Neural crest cell (in vitro differentiated cells): ENCODE measurements around the gene IL1F10. TPM values are rescaled to one million over a fixed set of nuclear protein-coding genes. Genes with fewer than 3 reads are reported as not detected.

Experiments
- DNase-seq: peaks from one replicate; pipeline ENCODE4 v3.0.0; 2021; ENCODE audit warnings: low read depth, mixed read lengths, low spot score
- H3K27ac Mint-ChIP-seq: one replicate; pipeline ENCODE4 v1.8.0; 2021; ENCODE audit warnings: mild to moderate bottlenecking, mixed read lengths; ENCODE audit not compliant: unreplicated experiment
- H3K27me3 Mint-ChIP-seq: 2 replicates; pipeline ENCODE4 v1.8.0; 2021; ENCODE audit warnings: low read depth, mild to moderate bottlenecking, mixed read lengths
- H3K36me3 Mint-ChIP-seq: 2 replicates; pipeline ENCODE4 v1.8.0; 2021; ENCODE audit warnings: low read depth, mild to moderate bottlenecking, mixed read lengths
- H3K4me1 Mint-ChIP-seq: 2 replicates; pipeline ENCODE4 v1.8.0; 2021; ENCODE audit warnings: mixed read lengths
- H3K4me3 Mint-ChIP-seq: one replicate; pipeline ENCODE4 v1.8.0; 2021; ENCODE audit warnings: mild to moderate bottlenecking, mixed read lengths
- H3K9me3 Mint-ChIP-seq: 2 replicates; pipeline ENCODE4 v1.8.0; 2021; ENCODE audit warnings: mixed read lengths
- total RNA-seq: library from RNA; stranded (reverse); gene quantifications from 2 replicates; pipeline ENCODE4 v1.2.1, GENCODE V29; 2021
- TF ChIP-seq, protein P1 (sequence below): fragments of 200-600 bp; sonication (generic); conservative IDR thresholded peaks from 2 replicates; pipeline ENCODE4 v1.5.0; 2021; ENCODE audit warnings: antibody characterized with exemption, mild to moderate bottlenecking

The IL1F10 gene
- total RNA-seq, 1 donor from 2014 or later = not detected

DNA sequence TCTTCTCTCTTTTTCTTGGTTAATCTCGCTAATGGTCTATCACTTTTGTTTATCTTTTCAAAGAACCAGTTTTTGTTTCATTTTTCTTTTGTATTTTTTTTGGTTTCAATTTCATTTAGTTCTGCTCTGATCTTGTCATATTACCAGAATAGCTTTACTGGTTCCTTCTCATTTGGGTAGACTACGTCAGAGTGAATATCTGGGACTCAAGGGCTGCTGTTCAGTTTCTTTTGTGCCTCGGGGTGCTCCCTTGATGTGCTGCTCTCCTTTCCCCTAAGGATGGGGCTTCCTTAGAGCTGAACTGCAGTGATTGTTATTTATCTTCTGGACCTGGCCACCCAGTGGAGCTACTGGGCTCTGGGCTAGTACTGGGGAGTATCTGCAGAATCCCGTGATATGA, 30.3 kb downstream of the IL1F10 start:
- Mint-ChIP-seq H3K27me3 (peaks cover 8% of the 10 kb centered on the region), H3K4me3 (no peak overlapping the region), H3K36me3 (no peaks in the 10 kb centered on the region), H3K27ac (no peak overlapping the region), H3K9me3 (peaks cover 12% of the 10 kb centered on the region), H3K4me1 (no peaks in the 10 kb centered on the region)
- no peak for DNase-seq
- TF ChIP-seq, protein P1, sequence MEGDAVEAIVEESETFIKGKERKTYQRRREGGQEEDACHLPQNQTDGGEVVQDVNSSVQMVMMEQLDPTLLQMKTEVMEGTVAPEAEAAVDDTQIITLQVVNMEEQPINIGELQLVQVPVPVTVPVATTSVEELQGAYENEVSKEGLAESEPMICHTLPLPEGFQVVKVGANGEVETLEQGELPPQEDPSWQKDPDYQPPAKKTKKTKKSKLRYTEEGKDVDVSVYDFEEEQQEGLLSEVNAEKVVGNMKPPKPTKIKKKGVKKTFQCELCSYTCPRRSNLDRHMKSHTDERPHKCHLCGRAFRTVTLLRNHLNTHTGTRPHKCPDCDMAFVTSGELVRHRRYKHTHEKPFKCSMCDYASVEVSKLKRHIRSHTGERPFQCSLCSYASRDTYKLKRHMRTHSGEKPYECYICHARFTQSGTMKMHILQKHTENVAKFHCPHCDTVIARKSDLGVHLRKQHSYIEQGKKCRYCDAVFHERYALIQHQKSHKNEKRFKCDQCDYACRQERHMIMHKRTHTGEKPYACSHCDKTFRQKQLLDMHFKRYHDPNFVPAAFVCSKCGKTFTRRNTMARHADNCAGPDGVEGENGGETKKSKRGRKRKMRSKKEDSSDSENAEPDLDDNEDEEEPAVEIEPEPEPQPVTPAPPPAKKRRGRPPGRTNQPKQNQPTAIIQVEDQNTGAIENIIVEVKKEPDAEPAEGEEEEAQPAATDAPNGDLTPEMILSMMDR = no peak

DNA sequence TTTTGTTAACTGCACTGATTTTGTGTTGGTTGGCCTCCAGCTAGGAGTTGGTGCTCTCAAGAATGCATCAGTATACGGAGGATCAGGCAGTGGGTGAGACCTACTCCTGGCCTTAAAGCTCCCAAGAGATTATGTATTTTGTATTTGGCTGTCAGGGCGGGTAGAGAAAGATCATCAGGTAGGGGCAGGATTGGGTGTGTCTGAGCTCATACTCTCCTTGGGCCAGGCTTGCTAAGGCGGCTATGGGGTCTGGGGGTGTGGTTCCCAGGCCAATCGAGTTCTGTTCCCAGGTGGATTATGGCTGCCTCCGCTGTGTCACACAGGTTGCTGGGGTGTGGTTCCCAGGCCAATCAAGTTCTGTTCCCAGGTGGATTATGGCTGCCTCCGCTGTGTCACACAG, 30.8 kb downstream of the IL1F10 start:
- TF ChIP-seq, protein P1 = no peak
- peaks cover 4% of the 10 kb centered on the region for H3K27me3 Mint-ChIP-seq
- no peak overlapping the region for H3K4me3 Mint-ChIP-seq
- no peaks in the 10 kb centered on the region for H3K4me1 Mint-ChIP-seq
- no peaks in the 10 kb centered on the region for H3K36me3 Mint-ChIP-seq
- peaks cover 12% of the 10 kb centered on the region for H3K9me3 Mint-ChIP-seq
- no peak for DNase-seq
- no peak overlapping the region for H3K27ac Mint-ChIP-seq

DNA sequence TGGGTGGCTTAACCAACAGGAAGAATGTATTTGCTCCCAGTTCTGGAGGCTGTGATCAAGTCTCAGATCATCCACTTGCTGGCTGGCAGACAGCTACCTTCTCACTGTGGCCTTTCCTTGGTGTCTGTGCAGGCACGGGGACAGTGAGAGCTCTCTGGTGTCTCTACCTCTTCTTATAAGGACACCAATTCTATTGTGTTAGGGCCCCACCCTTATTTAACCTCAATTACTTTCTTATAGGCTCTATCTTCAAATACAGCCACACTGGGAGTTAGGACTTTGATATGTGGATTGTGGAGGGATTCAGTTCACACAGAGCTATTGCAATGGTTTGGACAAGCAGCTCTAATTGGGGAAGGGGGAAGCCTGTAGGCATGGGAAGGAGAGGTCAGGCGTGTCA, 34.4 kb downstream of the IL1F10 start:
- Mint-ChIP-seq H3K4me1 (no peaks in the 10 kb centered on the region), H3K27ac (no peak overlapping the region), H3K4me3 (no peak overlapping the region), H3K36me3 (no peaks in the 10 kb centered on the region), H3K9me3 (peaks cover 10% of the 10 kb centered on the region), H3K27me3 (peaks cover 11% of the 10 kb centered on the region)
- TF ChIP-seq, protein P1 = no peak
- DNase-seq = no peak

DNA sequence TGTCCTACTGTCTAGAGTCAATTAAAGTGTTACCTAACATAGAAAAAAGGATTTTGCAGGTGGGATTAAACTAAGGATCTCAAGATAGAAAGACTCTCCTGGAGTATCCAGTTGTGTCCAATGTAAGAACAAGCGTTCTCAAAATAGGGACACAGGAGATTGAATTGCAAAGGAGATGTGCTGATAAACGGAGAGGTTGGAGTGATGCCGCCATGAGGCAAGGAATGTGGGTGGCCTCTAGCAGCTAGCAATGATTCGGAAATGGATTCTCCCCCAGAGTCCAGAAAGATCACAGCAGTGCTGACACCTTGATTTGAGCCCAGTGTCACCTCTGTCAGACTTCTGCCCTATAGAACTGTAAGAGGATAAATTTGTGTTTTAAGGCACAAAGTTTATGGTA, 35.5 kb downstream of the IL1F10 start:
- H3K4me3 Mint-ChIP-seq = no peak overlapping the region
- H3K9me3 Mint-ChIP-seq = peaks cover 8% of the 10 kb centered on the region
- H3K4me1 Mint-ChIP-seq = no peaks in the 10 kb centered on the region
- no peak for DNase-seq
- TF ChIP-seq, protein P1 = no peak
- H3K36me3 Mint-ChIP-seq = no peaks in the 10 kb centered on the region
- peaks cover 11% of the 10 kb centered on the region for H3K27me3 Mint-ChIP-seq
- no peak overlapping the region for H3K27ac Mint-ChIP-seq

DNA sequence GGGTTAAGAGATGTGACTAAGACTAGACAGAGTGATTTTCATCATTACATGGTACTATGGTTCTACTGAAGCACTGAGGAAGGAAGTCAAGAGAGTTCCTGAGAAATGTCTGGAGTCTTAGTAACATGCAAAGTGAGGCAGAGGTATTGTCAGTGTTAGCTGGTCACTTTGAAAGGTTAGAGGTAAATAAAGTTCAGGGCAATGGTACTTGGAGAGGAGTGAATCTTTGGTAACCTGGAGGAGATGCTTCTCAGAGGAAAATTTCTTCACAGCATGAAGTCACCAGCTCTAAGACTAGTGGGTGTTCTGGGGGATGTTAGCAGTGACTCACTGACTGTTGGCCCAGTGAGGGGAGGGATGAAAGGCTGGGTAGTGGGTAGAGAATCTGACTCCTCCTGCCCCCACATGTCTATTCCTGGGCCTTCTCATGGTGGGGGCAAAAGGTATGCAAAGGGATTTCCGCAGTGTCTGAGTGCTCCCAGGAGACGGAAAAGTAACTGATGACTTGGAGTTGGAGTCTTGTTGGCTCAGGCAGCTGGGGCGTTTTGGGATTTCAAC, 36.4 kb downstream of the IL1F10 start:
- TF ChIP-seq, protein P1 = no peak
- Mint-ChIP-seq H3K27me3 (peaks cover 15% of the 10 kb centered on the region), H3K36me3 (no peaks in the 10 kb centered on the region), H3K9me3 (peaks cover 6% of the 10 kb centered on the region), H3K4me3 (no peak overlapping the region), H3K27ac (no peak overlapping the region), H3K4me1 (no peaks in the 10 kb centered on the region)
- DNase-seq = no peak
